SK-N-SH (cell line): ENCODE measurements around the gene KRTAP9-8.

Experiments
- CTCF ChIP-seq: fragments of 200-600 bp; sonication (generic); IDR thresholded peaks from 2 replicates; pipeline ENCODE4 v1.6.1; 2017; ENCODE audit warnings: antibody characterized with exemption, mild to moderate bottlenecking, moderate library complexity
- EZH2phosphoT487 ChIP-seq: fragments of 200-600 bp; sonication (generic); IDR thresholded peaks from 2 replicates; pipeline ENCODE4 v1.6.1; 2017; ENCODE audit warnings: low read depth, mixed run types, mild to moderate bottlenecking, antibody characterized with exemption, moderate library complexity, borderline replicate concordance
- FOXM1 ChIP-seq: IDR thresholded peaks from 2 replicates; pipeline ENCODE4 v1.4.0; 2012; ENCODE audit warnings: low read depth, mild to moderate bottlenecking
- MAX ChIP-seq: IDR thresholded peaks from 2 replicates; pipeline ENCODE4 v1.4.0; 2012; ENCODE audit warnings: low read depth
- POLR2AphosphoS5 ChIP-seq: IDR thresholded peaks from 2 replicates; pipeline ENCODE4 v1.6.1; 2012; ENCODE audit warnings: low read depth, low read length
- RCOR1 ChIP-seq: fragments of 150-350 bp; IDR thresholded peaks from 2 replicates; pipeline ENCODE4 v1.6.1; 2017; ENCODE audit warnings: antibody characterized with exemption, low read length
- RFX5 ChIP-seq: IDR thresholded peaks from 2 replicates; pipeline ENCODE4 v1.6.1; 2012; ENCODE audit warnings: mild to moderate bottlenecking, improper control_type of control experiment, low read length
- TAF1 ChIP-seq: IDR thresholded peaks from 2 replicates; pipeline ENCODE4 v1.6.1; 2012; ENCODE audit warnings: low read depth, mild to moderate bottlenecking, low read length, moderate library complexity, borderline replicate concordance
- TEAD4 ChIP-seq: IDR thresholded peaks from 2 replicates; pipeline ENCODE4 v1.4.0; 2012; ENCODE audit warnings: mild to moderate bottlenecking, borderline replicate concordance; ENCODE audit not compliant: insufficient read depth

- TF ChIP-seq CTCF (no peak), POLR2AphosphoS5 (no peak), RCOR1 (no peak), TAF1 (no peak), MAX (no peak), TEAD4 (no peak), RFX5 (no peak), EZH2phosphoT487 (no peak), FOXM1 (no peak)
Observed at GRCh38 chr17:41211845-41212466, 25.8 kb upstream of the KRTAP9-8 start.
